Hepatocyte (in vitro differentiated cells): ENCODE data around the gene BEAN1. TPM values are rescaled to one million over a fixed set of nuclear protein-coding genes. Genes with fewer than 3 reads are reported as not detected.

Source experiments
- DNase-seq: peaks from one replicate; pipeline ENCODE4 v3.0.0-alpha.2; 2016; ENCODE audit warnings: low spot score
- H2AFZ ChIP-seq: fragments of 200-600 bp; sonication (generic); 2 replicates; pipeline ENCODE4 v1.6.0; 2016; ENCODE audit warnings: antibody characterized with exemption, mild to moderate bottlenecking
- H3K27ac ChIP-seq: fragments of 200-600 bp; sonication (generic); 2 replicates; pipeline ENCODE4 v1.5.1; 2016; ENCODE audit warnings: mild to moderate bottlenecking
- H3K27me3 ChIP-seq: fragments of 200-600 bp; sonication (generic); 2 replicates; pipeline ENCODE4 v1.6.1; 2016
- H3K36me3 ChIP-seq: fragments of 200-600 bp; sonication (generic); replicated peaks from 2 replicates; pipeline ENCODE4 v1.5.1; 2016; ENCODE audit warnings: low read depth; ENCODE audit not compliant: insufficient read depth
- H3K4me1 ChIP-seq: fragments of 200-600 bp; sonication (generic); 2 replicates; pipeline ENCODE4 v1.5.1; 2016; ENCODE audit warnings: mild to moderate bottlenecking, moderate library complexity; ENCODE audit not compliant: insufficient read depth
- H3K4me2 ChIP-seq: fragments of 200-600 bp; sonication (generic); 2 replicates; pipeline ENCODE4 v1.6.0; 2016
- H3K4me3 ChIP-seq: fragments of 200-600 bp; sonication (generic); 2 replicates; pipeline ENCODE4 v1.5.1; 2016; ENCODE audit warnings: mild to moderate bottlenecking
- H3K79me2 ChIP-seq: fragments of 200-600 bp; sonication (generic); 2 replicates; pipeline ENCODE4 v1.6.0; 2017; ENCODE audit warnings: mild to moderate bottlenecking
- H3K9me2 ChIP-seq: fragments of 200-600 bp; sonication (generic); replicated peaks from 2 replicates; pipeline ENCODE4 v1.6.0; 2017; ENCODE audit warnings: mild to moderate bottlenecking; ENCODE audit not compliant: insufficient read depth
- H3K9me3 ChIP-seq: fragments of 200-600 bp; sonication (generic); 2 replicates; pipeline ENCODE4 v1.5.1; 2016; ENCODE audit warnings: low read depth, mild to moderate bottlenecking
- H4K20me1 ChIP-seq: fragments of 200-600 bp; sonication (generic); 2 replicates; pipeline ENCODE4 v1.6.0; 2016; ENCODE audit warnings: mild to moderate bottlenecking; ENCODE audit not compliant: insufficient read depth, poor library complexity, severe bottlenecking
- CTCF ChIP-seq: fragments of 200-600 bp; sonication (generic); IDR thresholded peaks from 2 replicates; pipeline ENCODE4 v1.5.1; 2016; ENCODE audit warnings: antibody characterized with exemption, mild to moderate bottlenecking; ENCODE audit not compliant: poor library complexity
- EZH2 ChIP-seq: fragments of 200-600 bp; sonication (generic); IDR thresholded peaks from 2 replicates; pipeline ENCODE4 v1.6.1; 2016; ENCODE audit warnings: antibody characterized with exemption, mild to moderate bottlenecking, borderline replicate concordance
- EZH2phosphoT487 ChIP-seq: fragments of 200-600 bp; sonication (generic); IDR thresholded peaks from one replicate; pipeline ENCODE4 v1.6.1; 2018; ENCODE audit warnings: antibody characterized with exemption, mild to moderate bottlenecking, low read depth, moderate library complexity; ENCODE audit not compliant: unreplicated experiment, severe bottlenecking
- WGBS: methylation state at CpG from one replicate; pipeline ENCODE4 v1.1.6; 2016; ENCODE audit warnings: low lambda C conversion rate; ENCODE audit errors: missing lambda C conversion rate; 5-methylcytosine and 5-hydroxymethylcytosine counted together
- polyA plus RNA-seq: library from polyadenylated mRNA; unstranded; fragments of >200 nt; fragmentation: Nextera tagmentation; extraction: Ambion mirVana; gene quantifications from 2 replicates; pipeline ENCODE4 v1.2.1, GENCODE V29; 2016
- total RNA-seq: library from RNA; depleted of rRNA; stranded (reverse); fragments of >200 nt; gene quantifications from 2 replicates; pipeline ENCODE4 v1.2.3, GENCODE V29; 2014

Gene BEAN1
- total and polyA plus RNA-seq, 2 experiments from 2014 or later, result 0.63 to 1.8 TPM

DNA sequence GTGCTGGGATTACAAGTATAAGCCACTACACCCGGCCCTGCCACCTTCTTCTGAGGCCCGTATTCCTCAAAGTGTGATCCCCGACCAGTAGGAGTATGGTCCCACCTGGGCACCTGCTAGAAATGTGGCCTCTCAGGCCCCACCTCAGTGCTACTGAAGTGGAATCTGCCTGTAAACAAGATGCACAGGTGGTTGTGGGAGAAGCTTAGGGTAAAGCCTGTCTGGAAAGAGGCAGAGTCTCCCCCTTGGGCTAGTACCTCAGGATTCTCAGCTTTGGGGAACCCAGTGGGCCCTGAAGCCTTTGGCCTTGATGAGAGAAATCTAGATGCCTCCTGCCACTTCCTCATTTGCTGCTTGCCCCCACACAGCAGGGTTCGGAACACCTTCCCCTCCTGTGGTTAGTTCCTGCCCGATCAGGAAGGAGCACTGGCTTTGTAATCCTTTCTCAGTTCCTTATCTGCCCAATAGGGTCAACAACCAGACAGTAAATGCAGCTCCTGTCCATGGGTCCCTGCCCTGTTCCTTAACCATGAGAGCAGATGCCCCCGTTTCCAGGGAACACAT lies 97.6 kb downstream of the BEAN1 start:
- Histone ChIP-seq H3K4me1 (no peaks in the 10 kb centered on the region), H3K36me3 (no peaks in the 10 kb centered on the region)

DNA sequence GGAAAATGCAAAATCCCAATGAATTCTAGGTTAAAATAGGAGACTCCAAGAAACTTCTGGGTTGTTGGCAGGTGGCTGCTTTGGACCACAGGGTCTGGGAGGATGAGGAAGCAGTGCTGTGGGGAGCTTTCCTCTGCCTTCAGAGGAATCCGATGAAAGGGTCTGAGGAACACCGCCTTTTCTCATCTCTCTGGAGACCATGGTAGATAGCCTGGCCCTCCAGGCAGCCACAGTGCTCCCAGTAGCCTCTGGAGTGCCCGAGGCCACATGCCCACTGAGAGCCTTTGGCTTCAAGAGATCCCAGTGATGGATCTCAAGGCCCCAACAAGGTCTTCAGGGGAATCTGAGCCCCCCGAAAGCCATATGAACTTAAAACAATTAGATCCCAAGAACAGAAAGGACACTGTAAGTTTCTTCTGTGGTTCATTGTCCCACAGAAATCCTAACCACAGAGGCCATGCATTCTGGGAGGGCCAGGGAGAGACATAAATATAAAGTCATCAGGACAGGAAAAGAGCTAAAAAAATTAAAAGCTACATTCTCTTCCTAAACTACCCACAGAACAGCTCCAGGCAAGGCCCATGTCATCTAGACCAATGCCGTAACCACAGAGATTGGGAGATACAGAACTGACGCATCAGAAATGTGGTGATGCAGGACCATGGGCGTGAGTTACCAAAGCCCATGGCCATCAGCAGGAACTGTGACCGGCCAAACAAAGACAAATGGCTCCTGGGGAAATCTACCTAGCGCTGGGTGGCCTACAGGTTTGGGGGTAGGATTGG lies 98.5 kb downstream of the BEAN1 start:
- H2AFZ ChIP-seq, result no peak overlapping the region
- H3K36me3 ChIP-seq, result no peaks in the 10 kb centered on the region
- no peaks in the 10 kb centered on the region for H4K20me1 ChIP-seq
- no peaks in the 10 kb centered on the region for H3K9me3 ChIP-seq
- no peaks in the 10 kb centered on the region for H3K79me2 ChIP-seq
- DNase-seq, result no peak
- H3K4me1 ChIP-seq, result no peaks in the 10 kb centered on the region
- H3K9me2 ChIP-seq, result no peaks in the 10 kb centered on the region
- no peak overlapping the region for H3K4me3 ChIP-seq
- TF ChIP-seq EZH2, result no peak
- no peak overlapping the region for H3K27ac ChIP-seq
- H3K4me2 ChIP-seq, result no peak overlapping the region
- no peaks in the 10 kb centered on the region for H3K27me3 ChIP-seq
- 98% methylated on average over 9 of the region's 9 CpGs for WGBS

More for the DNA sequence above, 97.6 kb downstream of the BEAN1 start:
- Histone ChIP-seq H3K27me3 (no peaks in the 10 kb centered on the region), H4K20me1 (no peaks in the 10 kb centered on the region), H2AFZ (no peak overlapping the region), H3K4me2 (no peak overlapping the region), H3K27ac (no peak overlapping the region), H3K9me3 (no peaks in the 10 kb centered on the region), H3K79me2 (no peaks in the 10 kb centered on the region), H3K4me3 (no peak overlapping the region), H3K9me2 (no peaks in the 10 kb centered on the region)
- no peak for DNase-seq
- 85% methylated on average over 6 of the region's 6 CpGs for WGBS
- TF ChIP-seq EZH2phosphoT487, result no peak
- no peak for TF ChIP-seq CTCF
- TF ChIP-seq EZH2, result no peak

- TF ChIP-seq EZH2phosphoT487 (no peak), CTCF (no peak), EZH2 (no peak)
- no peaks in the 10 kb centered on the region for H4K20me1 ChIP-seq
- H3K4me1 ChIP-seq, result no peaks in the 10 kb centered on the region
- no peak overlapping the region for H3K4me3 ChIP-seq
- H3K79me2 ChIP-seq, result no peaks in the 10 kb centered on the region
- no peak for DNase-seq
- H2AFZ ChIP-seq, result no peak overlapping the region
- no peak overlapping the region for H3K27ac ChIP-seq
- no peak overlapping the region for H3K4me2 ChIP-seq
- no peaks in the 10 kb centered on the region for H3K9me2 ChIP-seq
- H3K9me3 ChIP-seq, result no peaks in the 10 kb centered on the region
- H3K27me3 ChIP-seq, result no peaks in the 10 kb centered on the region
- 95% methylated on average over 5 of the region's 5 CpGs for WGBS
- H3K36me3 ChIP-seq, result no peaks in the 10 kb centered on the region
These were observed 101.2 kb downstream of the BEAN1 start for GRCh38 chr16:66528294-66528693.

DNA sequence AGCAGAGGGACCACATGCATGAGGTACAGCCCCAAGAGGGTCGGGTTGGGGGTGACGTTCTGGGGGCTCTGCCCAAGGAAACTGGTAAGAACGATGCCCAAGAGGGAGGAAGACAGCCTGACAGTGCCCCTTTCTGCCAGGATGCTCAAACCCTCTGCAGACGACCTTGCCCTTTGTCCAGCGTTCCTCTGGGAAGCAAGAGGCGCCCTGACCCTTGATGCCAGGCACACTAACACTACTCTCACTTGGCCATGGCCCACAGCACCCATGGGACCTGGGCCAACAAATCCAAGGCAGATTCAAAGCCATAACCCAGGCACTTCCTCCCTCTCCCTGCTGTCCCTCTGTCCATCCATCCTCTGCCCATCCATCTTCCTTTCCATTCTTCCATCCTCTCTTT lies 102.4 kb downstream of the BEAN1 start:
- Histone ChIP-seq H3K9me3 (no peaks in the 10 kb centered on the region), H3K4me1 (no peaks in the 10 kb centered on the region), H3K4me3 (no peak overlapping the region), H3K79me2 (no peaks in the 10 kb centered on the region), H3K36me3 (no peaks in the 10 kb centered on the region), H3K27me3 (no peaks in the 10 kb centered on the region), H2AFZ (no peak overlapping the region), H3K27ac (no peak overlapping the region), H3K4me2 (no peak overlapping the region), H3K9me2 (no peaks in the 10 kb centered on the region), H4K20me1 (no peaks in the 10 kb centered on the region)
- TF ChIP-seq CTCF (no peak), EZH2 (no peak)
- WGBS, result 92% methylated on average over 6 of the region's 6 CpGs
- no peak for DNase-seq

Other genes with a start within 250 kb of the BEAN1 start
- 2.2 and 2.6 TPM in 2 replicates for gene CDH5, start 60.6 kb upstream of the BEAN1 start, total RNA-seq
- 0.88 and 1.2 TPM in 2 replicates for gene CDH5, start 60.6 kb upstream of the BEAN1 start, polyA plus RNA-seq
- 14.3 and 15.9 TPM in 2 replicates for gene TK2, start 122.8 kb downstream of the BEAN1 start, total RNA-seq
- gene TK2, start 122.8 kb downstream of the BEAN1 start, polyA plus RNA-seq, result 10.1 and 12.5 TPM in 2 replicates
- 39.9 and 69.1 TPM in 2 replicates for gene CKLF, start 125.3 kb downstream of the BEAN1 start, total RNA-seq
- 50.7 and 53.5 TPM in 2 replicates for gene CKLF, start 125.3 kb downstream of the BEAN1 start, polyA plus RNA-seq
- gene CMTM1, start 139.1 kb downstream of the BEAN1 start, total RNA-seq, result 1.4 TPM in 1 of 2 replicates, not detected in the other
- gene CMTM1, start 139.1 kb downstream of the BEAN1 start, polyA plus RNA-seq, result 1.8 and 2.9 TPM in 2 replicates
- gene CMTM2, start 152.2 kb downstream of the BEAN1 start, total RNA-seq, result not detected in 2 replicates
- 0.32 and 0.60 TPM in 2 replicates for gene CMTM2, start 152.2 kb downstream of the BEAN1 start, polyA plus RNA-seq
- 28.3 and 32.5 TPM in 2 replicates for gene CMTM3, start 177.4 kb downstream of the BEAN1 start, total RNA-seq
- gene CMTM3, start 177.4 kb downstream of the BEAN1 start, polyA plus RNA-seq, result 55.1 and 75.1 TPM in 2 replicates